ENCODE data around the gene CELA3B. TPM values are rescaled to one million over a fixed set of nuclear protein-coding genes. Genes with fewer than 3 reads are reported as not detected.
A peak's percentile ranks its signal among the peaks of the same experiment; 100 is the strongest.
"Not testable (repeated sequence)": the region's sequence is repeated elsewhere in the genome, so short reads cannot be mapped to it uniquely, and the experiment has no call there.

CELA3B gene
- total RNA-seq, 1 donor from 2014 or later: not detected

DNA sequence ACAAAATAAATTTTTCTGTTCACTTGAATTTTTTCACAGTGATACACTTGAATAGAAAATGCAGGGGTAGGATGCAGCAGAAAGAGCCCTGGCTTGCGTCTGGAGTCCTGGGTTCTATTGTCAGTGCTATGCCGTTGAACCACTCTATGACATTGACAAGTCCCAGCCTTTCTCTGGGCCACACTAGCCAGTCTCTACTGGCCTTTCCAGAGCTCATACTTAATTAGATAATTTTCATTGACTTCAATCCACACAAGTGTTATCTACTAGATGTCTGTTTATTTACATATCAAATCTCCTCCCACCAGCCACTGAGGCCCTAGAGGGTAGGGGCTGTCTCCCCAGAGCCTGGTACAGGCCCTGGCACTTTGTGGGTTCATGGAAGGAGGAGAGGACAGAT, 15.5 kb upstream of the CELA3B start:
- TF ChIP-seq, protein P1, sequence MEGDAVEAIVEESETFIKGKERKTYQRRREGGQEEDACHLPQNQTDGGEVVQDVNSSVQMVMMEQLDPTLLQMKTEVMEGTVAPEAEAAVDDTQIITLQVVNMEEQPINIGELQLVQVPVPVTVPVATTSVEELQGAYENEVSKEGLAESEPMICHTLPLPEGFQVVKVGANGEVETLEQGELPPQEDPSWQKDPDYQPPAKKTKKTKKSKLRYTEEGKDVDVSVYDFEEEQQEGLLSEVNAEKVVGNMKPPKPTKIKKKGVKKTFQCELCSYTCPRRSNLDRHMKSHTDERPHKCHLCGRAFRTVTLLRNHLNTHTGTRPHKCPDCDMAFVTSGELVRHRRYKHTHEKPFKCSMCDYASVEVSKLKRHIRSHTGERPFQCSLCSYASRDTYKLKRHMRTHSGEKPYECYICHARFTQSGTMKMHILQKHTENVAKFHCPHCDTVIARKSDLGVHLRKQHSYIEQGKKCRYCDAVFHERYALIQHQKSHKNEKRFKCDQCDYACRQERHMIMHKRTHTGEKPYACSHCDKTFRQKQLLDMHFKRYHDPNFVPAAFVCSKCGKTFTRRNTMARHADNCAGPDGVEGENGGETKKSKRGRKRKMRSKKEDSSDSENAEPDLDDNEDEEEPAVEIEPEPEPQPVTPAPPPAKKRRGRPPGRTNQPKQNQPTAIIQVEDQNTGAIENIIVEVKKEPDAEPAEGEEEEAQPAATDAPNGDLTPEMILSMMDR (conservative IDR thresholded peaks at IDR 0.05): no peak
- DNase-seq (ENCODE audit: low read depth, low spot score): no peak
- H3K4me1 Mint-ChIP-seq: peaks cover 12% of the 10 kb centered on the region
- H3K36me3 Mint-ChIP-seq (ENCODE audit: low read depth): no peaks in the 10 kb centered on the region
- no peak overlapping the region for H3K27ac Mint-ChIP-seq (ENCODE audit: unreplicated experiment)
- no peaks in the 10 kb centered on the region for H3K9me3 Mint-ChIP-seq
- no peaks in the 10 kb centered on the region for H3K27me3 Mint-ChIP-seq (ENCODE audit: low read depth)
- H3K4me3 Mint-ChIP-seq: no peak overlapping the region

DNA sequence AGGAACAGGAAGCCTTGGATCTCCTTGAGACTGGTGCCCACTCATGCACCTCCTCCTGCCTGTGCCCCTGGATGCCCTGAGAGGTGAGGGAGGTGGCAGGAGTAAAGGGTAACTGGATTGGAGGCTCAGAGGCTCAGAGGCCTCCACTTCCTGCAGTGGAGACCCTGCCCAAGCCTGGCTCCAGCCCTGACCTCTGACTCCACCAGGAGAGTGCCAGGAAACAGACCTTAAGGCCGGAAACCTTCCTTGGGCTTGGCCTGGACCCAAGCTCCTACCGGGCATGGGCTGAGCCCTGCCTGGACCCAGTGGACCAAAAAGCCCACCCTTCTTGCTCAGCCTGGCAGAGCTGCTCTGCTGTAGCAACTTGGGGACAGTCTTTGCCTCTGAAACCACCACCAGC, 15.0 kb upstream of the CELA3B start:
- TF ChIP-seq, protein P1 (conservative IDR thresholded peaks at IDR 0.05): no peak
- H3K4me1 Mint-ChIP-seq: peaks cover 12% of the 10 kb centered on the region
- no peaks in the 10 kb centered on the region for H3K27me3 Mint-ChIP-seq (ENCODE audit: low read depth)
- H3K4me3 Mint-ChIP-seq: no peak overlapping the region
- H3K27ac Mint-ChIP-seq (ENCODE audit: unreplicated experiment): no peak overlapping the region
- H3K36me3 Mint-ChIP-seq (ENCODE audit: low read depth): no peaks in the 10 kb centered on the region
- no peaks in the 10 kb centered on the region for H3K9me3 Mint-ChIP-seq
- DNase-seq (ENCODE audit: low read depth, low spot score): no peak

DNA sequence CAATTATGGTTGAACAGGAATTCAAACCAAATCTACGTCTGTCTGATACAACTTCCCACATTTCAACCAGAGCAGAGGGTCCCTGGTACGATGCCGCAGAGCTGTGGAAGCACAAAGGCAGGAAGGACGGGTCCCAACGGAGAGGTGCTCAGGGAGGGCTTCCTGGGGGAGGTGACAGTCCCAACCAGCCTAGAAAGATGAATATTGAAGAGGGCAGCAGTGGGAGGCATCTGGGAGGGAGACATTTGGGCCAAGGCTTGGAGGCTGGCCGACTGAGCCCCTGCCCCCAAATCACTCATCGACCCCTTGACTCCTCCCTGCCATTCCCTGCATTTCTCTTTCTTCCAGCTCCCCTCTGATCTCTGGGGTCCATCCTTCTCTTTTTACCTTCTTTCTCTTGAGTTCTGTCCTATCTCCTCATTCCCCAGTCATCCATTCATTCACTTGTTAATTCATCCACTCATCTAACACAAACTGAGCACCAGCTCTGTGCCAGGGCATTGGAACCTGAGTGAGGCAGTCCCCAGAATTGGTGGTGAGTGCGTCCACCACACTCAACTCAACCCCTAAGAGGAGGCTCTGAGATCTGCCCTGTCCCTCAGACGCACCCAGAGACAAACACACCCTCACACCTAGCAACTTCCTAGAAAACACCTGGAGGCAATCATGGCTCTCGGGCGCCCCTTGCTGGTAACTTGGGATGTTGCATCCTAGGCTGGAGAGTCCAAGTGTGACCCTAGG, 13.2 kb upstream of the CELA3B start:
- H3K27ac Mint-ChIP-seq (ENCODE audit: unreplicated experiment): no peak overlapping the region
- peaks cover 8% of the 10 kb centered on the region for H3K4me1 Mint-ChIP-seq
- H3K9me3 Mint-ChIP-seq: no peaks in the 10 kb centered on the region
- H3K36me3 Mint-ChIP-seq (ENCODE audit: low read depth): no peaks in the 10 kb centered on the region
- DNase-seq (ENCODE audit: low read depth, low spot score): peak; percentile 93
- no peak overlapping the region for H3K4me3 Mint-ChIP-seq
- H3K27me3 Mint-ChIP-seq (ENCODE audit: low read depth): no peaks in the 10 kb centered on the region
- TF ChIP-seq, protein P1 (conservative IDR thresholded peaks at IDR 0.05): peak; percentile 90

DNA sequence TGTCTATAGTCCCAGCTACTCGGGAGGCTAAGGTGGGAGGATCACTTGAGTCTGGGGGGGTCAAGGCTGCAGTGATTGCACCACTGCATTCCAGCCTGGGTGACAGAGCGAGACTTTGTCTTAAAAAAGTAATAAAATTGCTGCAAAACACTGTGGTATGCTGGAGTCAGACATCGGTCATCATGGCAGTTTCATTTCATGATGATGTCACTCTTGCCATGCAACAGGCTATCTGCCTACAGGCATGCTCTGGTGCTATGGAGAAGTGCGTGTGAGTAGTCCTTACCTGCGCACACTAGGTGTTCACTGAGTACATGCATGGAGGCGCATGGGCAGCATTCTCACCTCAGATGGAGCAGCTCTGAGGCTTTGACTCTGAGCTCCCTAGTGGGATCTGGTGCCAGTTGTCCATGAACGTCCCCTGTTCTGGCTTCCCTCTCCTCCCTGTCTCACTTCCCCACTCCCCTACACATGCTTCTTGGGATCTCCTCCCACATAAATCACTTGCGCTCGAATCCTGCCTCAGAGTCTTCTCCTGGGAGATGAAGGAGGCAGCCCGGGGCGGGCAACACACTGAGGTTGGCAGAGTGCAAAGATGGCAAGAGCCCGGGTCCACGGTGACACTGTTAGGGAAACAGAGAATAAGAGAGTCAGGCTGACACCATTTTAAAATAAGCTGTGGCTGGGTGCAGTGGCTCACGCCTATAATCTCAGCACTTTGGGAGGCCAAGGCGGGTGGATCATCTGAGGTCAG, 10.4 kb upstream of the CELA3B start:
- H3K27me3 Mint-ChIP-seq (ENCODE audit: low read depth): no peaks in the 10 kb centered on the region
- TF ChIP-seq, protein P1 (conservative IDR thresholded peaks at IDR 0.05): no peak
- no peak overlapping the region for H3K4me3 Mint-ChIP-seq
- peak overlapping the region; percentile 65 for H3K27ac Mint-ChIP-seq (ENCODE audit: unreplicated experiment)
- peaks cover 4% of the 10 kb centered on the region for H3K4me1 Mint-ChIP-seq
- no peaks in the 10 kb centered on the region for H3K9me3 Mint-ChIP-seq
- no peaks in the 10 kb centered on the region for H3K36me3 Mint-ChIP-seq (ENCODE audit: low read depth)
- DNase-seq (ENCODE audit: low read depth, low spot score): no peak

DNA sequence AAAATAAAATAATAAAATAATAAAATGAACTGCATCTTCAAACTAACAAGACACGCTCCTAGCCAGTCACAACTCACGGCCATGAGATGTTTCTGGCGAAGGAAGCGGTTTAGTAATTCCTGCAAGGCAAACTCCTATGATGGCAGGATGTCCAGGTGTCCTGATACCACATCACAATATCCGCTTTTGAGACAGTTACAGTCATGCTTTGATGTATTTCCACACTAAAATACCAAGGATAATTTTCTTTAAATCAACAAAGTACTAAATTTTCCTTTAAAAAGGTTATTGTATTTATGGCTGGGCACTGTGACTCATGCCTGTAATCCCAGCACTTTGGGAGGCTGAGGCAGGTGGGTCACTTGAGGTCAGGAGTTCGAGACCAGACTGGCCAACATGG, 9.6 kb upstream of the CELA3B start:
- not testable (repeated sequence) for H3K27me3 Mint-ChIP-seq (ENCODE audit: low read depth); H3K36me3 Mint-ChIP-seq (ENCODE audit: low read depth); H3K27ac Mint-ChIP-seq (ENCODE audit: unreplicated experiment); H3K4me1 Mint-ChIP-seq; H3K4me3 Mint-ChIP-seq; DNase-seq (ENCODE audit: low read depth, low spot score); H3K9me3 Mint-ChIP-seq

DNA sequence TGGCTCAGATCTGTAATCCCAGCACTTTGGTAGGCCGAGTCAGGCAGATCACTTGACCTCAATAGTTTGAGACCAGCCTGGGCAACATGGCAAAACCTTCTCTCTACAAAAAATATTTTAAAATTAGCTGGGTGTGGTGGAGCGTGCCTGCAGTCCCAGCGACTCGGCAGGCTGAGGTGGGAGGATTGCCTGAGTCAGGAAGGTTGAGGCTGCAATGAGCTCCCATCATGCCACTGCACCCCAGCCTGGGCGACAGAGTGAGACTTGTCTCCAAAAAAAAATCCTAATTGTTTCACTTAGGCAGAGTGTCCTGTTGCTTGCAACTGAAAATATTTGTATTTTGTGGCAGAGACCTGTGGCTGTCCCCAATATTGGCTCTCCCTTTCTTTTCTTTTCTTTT, 7.8 kb upstream of the CELA3B start:
- not testable (repeated sequence) for H3K36me3 Mint-ChIP-seq (ENCODE audit: low read depth); H3K4me1 Mint-ChIP-seq; DNase-seq (ENCODE audit: low read depth, low spot score); H3K9me3 Mint-ChIP-seq; H3K27ac Mint-ChIP-seq (ENCODE audit: unreplicated experiment); H3K4me3 Mint-ChIP-seq; H3K27me3 Mint-ChIP-seq (ENCODE audit: low read depth)

DNA sequence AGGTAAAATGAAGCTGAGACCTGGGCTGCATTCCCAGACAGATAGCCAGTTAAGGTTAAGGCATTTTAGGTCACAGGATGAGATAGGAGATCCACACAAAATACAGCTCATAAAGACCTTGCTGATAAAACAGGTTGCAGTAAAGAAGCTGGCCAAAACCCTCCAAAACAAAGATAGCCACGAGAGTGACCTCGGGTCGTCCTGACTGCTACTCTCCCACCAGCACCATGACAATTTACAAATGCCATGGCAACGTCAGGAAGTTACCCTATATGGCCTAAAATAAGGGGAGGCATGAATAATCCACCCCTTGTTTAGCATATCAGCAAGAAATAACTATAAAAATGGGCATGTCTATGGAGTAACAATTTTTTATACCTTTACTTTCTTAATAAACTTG, 6.3 kb upstream of the CELA3B start:
- not testable (repeated sequence) for H3K27ac Mint-ChIP-seq (ENCODE audit: unreplicated experiment); H3K9me3 Mint-ChIP-seq; H3K27me3 Mint-ChIP-seq (ENCODE audit: low read depth); H3K36me3 Mint-ChIP-seq (ENCODE audit: low read depth); H3K4me3 Mint-ChIP-seq; DNase-seq (ENCODE audit: low read depth, low spot score); H3K4me1 Mint-ChIP-seq

DNA sequence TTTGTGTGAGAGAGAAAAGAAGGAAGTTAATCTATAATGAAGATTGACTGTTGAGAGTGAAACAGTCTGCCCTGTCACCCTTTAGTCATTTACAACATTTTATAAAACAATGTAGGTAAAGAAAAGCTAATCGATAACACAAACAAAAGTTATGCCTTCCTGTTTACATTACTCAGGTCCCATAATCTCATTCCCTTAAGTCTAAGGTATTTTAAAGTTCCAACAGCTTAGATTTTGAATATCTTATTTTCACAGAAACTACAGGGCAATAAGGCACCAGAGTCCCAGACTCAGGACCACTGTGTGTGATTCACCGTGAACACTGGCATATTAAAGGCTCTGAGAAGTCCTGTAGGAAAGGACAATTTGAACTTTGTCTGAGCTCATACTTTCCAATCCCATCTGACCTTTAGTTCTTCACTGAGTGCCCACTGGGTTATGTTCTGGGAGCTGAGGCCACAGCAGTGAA, 3.8 kb upstream of the CELA3B start:
- not testable (repeated sequence) for H3K9me3 Mint-ChIP-seq; H3K4me3 Mint-ChIP-seq; H3K27ac Mint-ChIP-seq (ENCODE audit: unreplicated experiment); H3K36me3 Mint-ChIP-seq (ENCODE audit: low read depth); H3K27me3 Mint-ChIP-seq (ENCODE audit: low read depth); DNase-seq (ENCODE audit: low read depth, low spot score); H3K4me1 Mint-ChIP-seq

DNA sequence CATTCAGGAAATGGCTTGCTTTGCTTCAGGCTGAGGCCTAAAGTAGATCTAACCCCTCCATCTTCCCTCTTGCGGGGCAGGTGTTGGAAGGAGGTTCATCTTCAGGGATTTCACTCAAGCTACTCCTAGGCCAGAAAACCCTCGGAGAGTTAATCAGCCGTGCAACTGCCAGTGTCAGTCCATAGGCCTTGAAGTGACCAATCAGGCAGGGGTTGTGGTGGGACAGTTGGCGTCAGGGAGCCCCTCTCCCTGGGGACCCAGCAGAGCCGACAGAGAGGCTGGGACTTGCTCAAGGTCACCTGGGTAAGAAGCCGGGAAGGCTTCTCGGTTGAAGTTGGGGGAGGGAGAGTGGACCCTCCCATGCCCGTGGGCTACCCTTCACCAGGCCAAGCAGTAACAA, 2.9 kb upstream of the CELA3B start:
- not testable (repeated sequence) for H3K27ac Mint-ChIP-seq (ENCODE audit: unreplicated experiment); H3K36me3 Mint-ChIP-seq (ENCODE audit: low read depth); H3K4me3 Mint-ChIP-seq; H3K27me3 Mint-ChIP-seq (ENCODE audit: low read depth); H3K4me1 Mint-ChIP-seq; H3K9me3 Mint-ChIP-seq; DNase-seq (ENCODE audit: low read depth, low spot score)

Measured in neural crest cell (in vitro differentiated cells).